HG03520 (cell line): ENCODE results near the gene MYOZ2.

ENCODE experiments used
- ATAC-seq: cut with Tn5 transposase; IDR thresholded peaks from one replicate; pipeline ENCODE4 v1.9.1; 2021; ENCODE audit warnings: mild to moderate bottlenecking, moderate library complexity; ENCODE audit not compliant: unreplicated experiment

MYOZ2 gene

GRCh38 chr4:119237201-119237600 is 101.6 kb downstream of the MYOZ2 start:
- no peak for ATAC-seq
